Pancreas (tissue), 10 donors: ENCODE data around the gene RNASE9. TPM values are rescaled to one million over a fixed set of nuclear protein-coding genes. Genes with fewer than 3 reads are reported as not detected.

Source experiments
- ATAC-seq, 4 donors: fragments of 200-7000 bp; cut with Tn5 transposase; one replicate each; pipeline versions ENCODE4 v1.8.0 to v1.9.1; 2020; ENCODE audit warnings: mild to moderate bottlenecking in 4 of 4, moderate library complexity in 4 of 4
- DNase-seq, 6 donors: peaks; one replicate each; pipeline ENCODE4 v3.0.0-alpha.2; 2020
- FAIRE-seq: peaks from 2 replicates; lab custom pipeline; 2012; peaks lifted over from hg19 to GRCh38; lab: Jason Lieb, UNC
- H3K27ac ChIP-seq, 4 donors: fragments of 200-600 bp; sonication (generic); 1 replicate in 3 of 4; 2 replicates in 1 of 4; pipeline versions ENCODE4 v1.5.0 to v1.8.0; 2020
- H3K27me3 ChIP-seq, 4 donors: fragments of 200-600 bp; one replicate each; pipeline ENCODE4 v1.8.0; 2021
- H3K36me3 ChIP-seq, 3 donors: fragments of 200-600 bp; sonication (generic) in 1 of 3; one replicate each; pipeline versions ENCODE4 v1.5.0 to v1.8.0; 2020 to 2021
- H3K4me1 ChIP-seq, 3 donors: fragments of 200-600 bp; one replicate each; pipeline ENCODE4 v1.8.0; 2021
- H3K4me3 ChIP-seq, 4 donors: fragments of 200-600 bp; sonication (generic) in 2 of 4; one replicate each; pipeline versions ENCODE4 v1.5.0 to v1.8.0; 2020 to 2021
- H3K9me3 ChIP-seq, 4 donors: fragments of 200-600 bp; one replicate each; pipeline ENCODE4 v1.8.0; 2021
- CTCF ChIP-seq, 4 donors: fragments of 200-600 bp; sonication (generic) in 3 of 4; IDR thresholded peaks; one replicate each; pipeline versions ENCODE4 v1.5.0 to v1.8.0; 2021; ENCODE audit warnings: antibody characterized with exemption in 4 of 4
- WGBS, 2 donors: extraction: QIAGEN DNeasy Blood & Tissue Kit; methylation state at CpG; one replicate each; pipeline ENCODE4 v1.1.7; 2013; 5-methylcytosine and 5-hydroxymethylcytosine counted together
- intact Hi-C, 3 donors: fragments of 100-400 bp; cut with DNase I; formaldehyde crosslinking; loops; one replicate each; pipeline versions ENCODE4 v1.11.1 to v1.14.2; 2022
- polyA plus RNA-seq, 2 donors: library from polyadenylated mRNA; stranded (reverse); fragments of 200-250 nt; gene quantifications; one replicate each; pipeline ENCODE4 v1.2.3, GENCODE V29; 2013
- total RNA-seq, 6 donors: library from RNA; stranded (reverse); fragmentation: NEBNext Ultra II Directional in 4 of 6; extraction: Animal tissue kit (Norgen Biotek cat#: 25700) in 4 of 6; gene quantifications; one replicate each; pipeline versions ENCODE4 v1.2.1 to v1.2.4, GENCODE V29; 2021 to 2023
- donor health status: healthy with polysubstance abuse.
- donor health status: DM: no; HTN: no; CAD: no; lungs with moderate emphysema.
- donor health status: DM: no; HTN: no; CAD: no.
- donor health status: control.
- donor health status: control.
- donor health status: Bipolar disorder and iron deficiency.
- donor health status: DM: yes; HTN: yes; CAD: no.
- donor health status: DM: no; HTN: no; CAD: no.
- donor health status: DM: no; HTN: no; CAD: no.
- donor health status: DM: yes; HTN: yes; CAD: no.

The RNASE9 gene
- total and polyA plus RNA-seq, 8 donors: not detected

DNA sequence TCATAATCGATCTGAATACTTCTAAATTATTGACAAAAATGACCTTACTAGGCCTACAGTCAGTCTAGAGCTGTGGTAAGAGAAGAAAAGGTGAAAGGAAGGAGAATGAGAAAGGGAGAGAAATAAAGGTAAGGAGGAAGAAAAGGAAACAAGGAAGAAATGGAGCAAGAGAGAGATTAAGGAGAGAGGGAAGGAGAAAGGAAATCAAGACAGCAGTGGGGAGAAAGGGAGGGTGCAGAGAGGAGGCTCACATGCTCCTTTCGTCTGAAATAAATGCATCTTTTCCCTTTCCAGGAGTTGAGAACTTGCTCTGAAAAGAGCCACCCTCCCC, 3.7 kb downstream of the RNASE9 start:
- ATAC-seq (no peak), FAIRE-seq (no peak), DNase-seq (no peak)
- no peak for TF ChIP-seq CTCF (IDR thresholded peaks at IDR 0.05)
- Histone ChIP-seq H3K27ac (no peak overlapping the region), H3K4me1 (no peaks in the 10 kb centered on the region), H3K4me3 (no peak overlapping the region), H3K9me3 (no peaks in the 10 kb centered on the region), H3K36me3 (no peaks in the 10 kb centered on the region), H3K27me3 (no peaks in the 10 kb centered on the region)
- 35 to 46% methylated on average over 2 of the region's 2 CpGs for WGBS, 2 donors
- intact Hi-C loops: no loop called here

GRCh38 chr14:20556500-20557211, 4.2 kb downstream of the RNASE9 start:
- intact Hi-C loops: no loop called here
- H3K9me3 ChIP-seq: no peaks in the 10 kb centered on the region
- WGBS, 2 donors: 50 to 66% methylated on average over 11 of the region's 11 CpGs
- no peak overlapping the region for H3K4me3 ChIP-seq
- H3K27ac ChIP-seq: no peak overlapping the region
- TF ChIP-seq CTCF (IDR thresholded peaks at IDR 0.05): no peak
- no peaks in the 10 kb centered on the region for H3K36me3 ChIP-seq
- no peaks in the 10 kb centered on the region for H3K27me3 ChIP-seq
- no peaks in the 10 kb centered on the region for H3K4me1 ChIP-seq
- FAIRE-seq: no peak
- no peak for DNase-seq
- ATAC-seq: no peak

- H3K36me3 ChIP-seq: no peaks in the 10 kb centered on the region
- no peaks in the 10 kb centered on the region for H3K27me3 ChIP-seq
- ATAC-seq (no peak), DNase-seq (no peak), FAIRE-seq (no peak)
- TF ChIP-seq CTCF (IDR thresholded peaks at IDR 0.05): no peak
- H3K27ac ChIP-seq: no peak overlapping the region
- no peaks in the 10 kb centered on the region for H3K4me1 ChIP-seq
- H3K9me3 ChIP-seq: no peaks in the 10 kb centered on the region
- WGBS, 2 donors: 81% methylated on average over 3 of the region's 3 CpGs
- H3K4me3 ChIP-seq: no peak overlapping the region
- intact Hi-C loops: no loop called here
Measured at GRCh38 chr14:20555845-20556244, 5.0 kb downstream of the RNASE9 start.

DNA sequence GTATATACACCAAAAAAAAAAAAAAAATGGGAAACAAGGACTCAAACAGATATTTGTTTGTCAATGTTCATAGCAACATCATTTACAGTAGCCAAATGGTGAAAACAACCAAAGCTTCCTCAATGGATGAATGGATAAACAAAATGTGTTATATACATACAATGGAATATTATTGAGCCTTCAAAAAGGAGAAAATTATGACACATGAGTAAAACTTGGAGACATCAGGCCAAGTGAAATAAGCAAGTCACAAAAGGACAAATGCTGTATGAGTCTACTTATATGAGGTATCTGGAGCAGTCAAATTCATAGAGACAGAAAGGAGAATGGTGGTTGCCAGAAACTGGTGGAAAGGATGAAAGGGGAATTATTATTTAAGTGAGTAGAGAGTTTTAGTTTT, 7.8 kb downstream of the RNASE9 start:
- H3K36me3 ChIP-seq: no peaks in the 10 kb centered on the region
- FAIRE-seq (no peak), ATAC-seq (no peak), DNase-seq (no peak)
- no peaks in the 10 kb centered on the region for H3K27me3 ChIP-seq
- no peak for TF ChIP-seq CTCF (IDR thresholded peaks at IDR 0.05)
- H3K9me3 ChIP-seq: no peaks in the 10 kb centered on the region
- H3K4me3 ChIP-seq: no peak overlapping the region
- H3K4me1 ChIP-seq: no peaks in the 10 kb centered on the region
- intact Hi-C loops: no loop called here
- H3K27ac ChIP-seq: no peak overlapping the region

- Histone ChIP-seq H3K4me3 (no peak overlapping the region), H3K27me3 (no peaks in the 10 kb centered on the region), H3K9me3 (no peaks in the 10 kb centered on the region), H3K27ac (no peak overlapping the region), H3K36me3 (no peaks in the 10 kb centered on the region), H3K4me1 (no peaks in the 10 kb centered on the region)
- FAIRE-seq (no peak), ATAC-seq (no peak), DNase-seq (no peak)
- intact Hi-C loops: no loop called here
- no peak for TF ChIP-seq CTCF (IDR thresholded peaks at IDR 0.05)
- 88 to 99% methylated on average over 3 of the region's 3 CpGs for WGBS, 2 donors
Measured at GRCh38 chr14:20551606-20552005, 9.2 kb downstream of the RNASE9 start.
